Limb (tissue), 2 donors: ENCODE data around the gene PLXNB3.
"Not testable (repeated sequence)": the region's sequence is repeated elsewhere in the genome, so short reads cannot be mapped to it uniquely, and the experiment has no call there.

Experiments
- DNase-seq, 2 donors: peaks; one replicate each; pipeline ENCODE4 v3.0.0-alpha.2; 2016; ENCODE audit errors: extremely low spot score in 2 of 2

The PLXNB3 gene

GRCh38 chrX:153763989-153764755 lies at the start of gene PLXNB3:
TSS of gene PLXNB3 (plus strand) at chrX:153764249. CDS start at chrX:153765536, 1,287 bp downstream.
- peak; percentile 44 to 74 for DNase-seq

GRCh38 chrX:153714256-153714655 lies 49.8 kb upstream of the PLXNB3 start:
- DNase-seq = no peak

GRCh38 chrX:153717445-153717844 lies 46.6 kb upstream of the PLXNB3 start:
- DNase-seq = no peak

GRCh38 chrX:153719238-153719637 lies 44.8 kb upstream of the PLXNB3 start:
- no peak for DNase-seq

GRCh38 chrX:153719701-153720100 lies 44.3 kb upstream of the PLXNB3 start:
- no peak for DNase-seq

GRCh38 chrX:153722704-153723350 lies 41.2 kb upstream of the PLXNB3 start:
- DNase-seq = no peak

GRCh38 chrX:153723351-153724251 lies 40.4 kb upstream of the PLXNB3 start:
- peak in 1 of 2 donors; percentile 48 for DNase-seq

- peak; percentile 74 to 93 for DNase-seq
Measured at GRCh38 chrX:153724252-153725038, 39.6 kb upstream of the PLXNB3 start, which contains the start of the genes ABCD1 and BCAP31. TSS of gene ABCD1 (plus strand) at chrX:153724856. CDS start at chrX:153725267, 411 bp downstream. TSS of gene BCAP31 (minus strand) at chrX:153724387. CDS start at chrX:153723244, 1,143 bp downstream.

GRCh38 chrX:153725039-153725831 lies 38.8 kb upstream of the PLXNB3 start:
- DNase-seq = no peak

GRCh38 chrX:153725832-153726285 lies 38.2 kb upstream of the PLXNB3 start:
- no peak for DNase-seq

- DNase-seq = peak in 1 of 2 donors; percentile 55
Measured at GRCh38 chrX:153726286-153727122, 37.5 kb upstream of the PLXNB3 start.

- DNase-seq = no peak
Measured at GRCh38 chrX:153727123-153727931, 36.7 kb upstream of the PLXNB3 start.

GRCh38 chrX:153728095-153728494 lies 36.0 kb upstream of the PLXNB3 start:
- no peak for DNase-seq

GRCh38 chrX:153728951-153729631 lies 35.0 kb upstream of the PLXNB3 start:
- no peak for DNase-seq

GRCh38 chrX:153730115-153730514 lies 33.9 kb upstream of the PLXNB3 start:
- not testable (repeated sequence) for DNase-seq

- DNase-seq = no peak
Measured at GRCh38 chrX:153731117-153731844, 32.8 kb upstream of the PLXNB3 start.

- no peak for DNase-seq
Measured at GRCh38 chrX:153731845-153732215, 32.2 kb upstream of the PLXNB3 start.
